ENCODE results near the gene AGAP3. TPM values are rescaled to one million over a fixed set of nuclear protein-coding genes. Genes with fewer than 3 reads are reported as not detected.

The AGAP3 gene
- polyA plus RNA-seq, 1 donor = 65.0 TPM

DNA sequence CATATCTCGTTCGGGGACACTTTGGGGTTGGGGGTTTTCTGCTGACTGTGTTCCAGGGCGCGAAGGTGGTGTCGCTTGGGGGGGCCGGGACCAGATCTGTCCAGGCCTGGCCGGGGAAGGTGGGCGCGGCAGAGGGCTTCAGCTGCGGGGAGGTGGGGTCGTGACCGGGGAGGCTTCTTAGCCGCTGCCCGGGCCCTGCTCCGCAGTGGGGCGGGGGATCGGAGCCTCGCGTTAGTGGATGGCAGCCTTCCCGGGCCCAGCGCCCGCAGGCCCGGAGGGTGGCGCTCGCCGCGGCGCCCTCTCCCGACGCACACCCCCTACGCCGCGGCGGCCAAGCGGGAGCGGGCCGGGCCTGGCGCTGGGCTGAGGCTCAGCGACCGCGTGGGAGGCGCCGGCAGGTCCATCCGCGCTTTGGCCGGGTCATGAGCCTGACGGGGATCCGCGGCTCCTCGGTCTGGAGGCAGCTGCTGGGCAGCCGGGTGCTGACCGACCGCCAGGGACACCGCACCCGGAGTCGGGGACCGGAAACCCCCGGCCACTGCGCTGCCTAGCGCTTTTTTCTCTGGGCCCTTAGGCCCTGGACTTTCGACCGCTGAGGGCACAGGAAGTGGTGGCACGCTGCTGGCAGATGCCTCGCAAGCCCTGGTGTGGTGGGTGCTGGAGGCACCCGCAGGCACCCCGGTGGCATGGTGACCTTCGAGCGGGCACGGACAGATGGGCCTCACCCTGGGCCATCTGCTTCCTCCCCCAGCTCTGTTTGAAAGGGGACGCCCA lies 1.2 kb downstream of the AGAP3 start:
- no peak for DNase-seq

DNA sequence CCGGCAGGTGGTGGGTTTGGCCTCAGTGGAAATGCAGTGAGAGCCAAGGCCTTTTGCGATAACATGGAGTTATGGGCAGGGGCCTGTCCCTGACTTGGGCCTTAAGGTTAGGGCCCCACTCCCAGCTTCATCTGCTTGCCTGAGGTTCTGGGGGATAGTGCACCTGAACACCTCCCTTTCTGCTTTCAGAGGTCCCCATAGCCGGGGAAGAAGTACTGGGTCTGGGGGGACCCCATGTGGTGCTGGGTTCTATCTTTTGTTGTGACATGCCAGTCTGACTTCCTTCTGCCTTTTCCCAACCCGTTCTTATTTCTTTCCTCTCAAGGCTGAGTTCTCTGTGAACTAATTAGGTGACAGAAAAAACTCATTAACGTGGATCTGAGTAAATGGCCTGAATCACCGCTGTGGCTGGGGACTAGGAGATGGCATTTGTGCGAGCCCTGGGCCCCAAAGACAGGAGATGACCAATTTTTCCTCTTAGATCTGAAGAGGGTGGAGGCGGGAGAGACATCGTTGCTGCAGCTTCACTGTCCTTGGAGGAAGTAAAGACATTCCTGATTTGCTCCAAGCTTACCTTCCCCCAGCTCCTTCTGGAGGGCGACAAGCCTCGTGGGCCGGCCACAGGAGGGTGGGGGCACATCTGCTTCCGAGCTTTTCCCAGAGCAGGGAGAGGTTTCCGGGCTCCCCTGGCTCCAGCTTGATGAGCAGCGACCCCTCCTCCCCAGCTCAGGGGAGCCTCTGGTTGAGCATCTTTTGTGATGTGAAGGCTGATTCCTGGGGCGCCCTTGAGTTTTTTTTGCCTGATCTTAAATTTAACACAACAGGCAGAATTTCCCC lies 2.0 kb downstream of the AGAP3 start:
- DNase-seq = no peak

DNA sequence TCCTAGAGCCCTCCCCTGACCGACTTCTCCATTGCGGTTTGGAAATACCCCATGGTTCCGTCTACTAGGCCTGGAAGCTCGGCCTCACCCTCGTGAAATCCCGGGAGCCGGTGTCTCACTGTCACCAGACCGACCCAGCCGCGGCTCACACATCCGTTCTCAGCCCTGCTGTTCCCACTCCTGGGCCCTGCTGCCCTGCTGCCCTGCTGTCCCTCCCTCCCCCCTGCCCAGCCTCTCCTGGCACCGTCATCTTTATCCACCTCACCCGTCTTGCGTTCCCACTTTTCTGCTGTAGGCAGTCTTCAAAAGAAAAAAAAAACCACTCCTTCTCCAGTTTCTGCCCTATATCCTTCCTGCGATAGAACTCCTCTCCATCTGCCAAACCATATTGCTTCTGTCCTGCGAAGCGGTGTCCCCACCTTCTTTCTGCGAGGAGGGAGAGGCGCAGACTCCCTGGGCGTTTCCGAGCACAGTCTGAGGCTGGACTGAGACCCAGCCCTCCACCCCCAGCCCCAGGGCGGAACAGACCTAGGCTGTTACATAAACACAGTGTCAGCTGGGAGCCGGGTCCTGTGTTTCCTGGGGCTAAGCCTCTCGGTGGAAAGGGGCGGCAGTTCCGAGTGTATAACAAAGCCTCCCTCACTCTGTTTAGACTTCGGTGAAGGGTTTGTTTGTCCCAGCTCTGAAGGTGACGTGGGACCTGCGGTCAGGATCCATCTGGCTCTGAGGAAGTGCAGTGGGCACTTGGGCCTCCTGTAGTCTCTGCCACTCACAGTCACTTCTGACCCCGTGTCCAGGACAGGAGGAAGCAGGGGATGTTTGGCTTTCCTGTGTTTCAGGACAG lies 2.8 kb downstream of the AGAP3 start:
- DNase-seq = no peak

DNA sequence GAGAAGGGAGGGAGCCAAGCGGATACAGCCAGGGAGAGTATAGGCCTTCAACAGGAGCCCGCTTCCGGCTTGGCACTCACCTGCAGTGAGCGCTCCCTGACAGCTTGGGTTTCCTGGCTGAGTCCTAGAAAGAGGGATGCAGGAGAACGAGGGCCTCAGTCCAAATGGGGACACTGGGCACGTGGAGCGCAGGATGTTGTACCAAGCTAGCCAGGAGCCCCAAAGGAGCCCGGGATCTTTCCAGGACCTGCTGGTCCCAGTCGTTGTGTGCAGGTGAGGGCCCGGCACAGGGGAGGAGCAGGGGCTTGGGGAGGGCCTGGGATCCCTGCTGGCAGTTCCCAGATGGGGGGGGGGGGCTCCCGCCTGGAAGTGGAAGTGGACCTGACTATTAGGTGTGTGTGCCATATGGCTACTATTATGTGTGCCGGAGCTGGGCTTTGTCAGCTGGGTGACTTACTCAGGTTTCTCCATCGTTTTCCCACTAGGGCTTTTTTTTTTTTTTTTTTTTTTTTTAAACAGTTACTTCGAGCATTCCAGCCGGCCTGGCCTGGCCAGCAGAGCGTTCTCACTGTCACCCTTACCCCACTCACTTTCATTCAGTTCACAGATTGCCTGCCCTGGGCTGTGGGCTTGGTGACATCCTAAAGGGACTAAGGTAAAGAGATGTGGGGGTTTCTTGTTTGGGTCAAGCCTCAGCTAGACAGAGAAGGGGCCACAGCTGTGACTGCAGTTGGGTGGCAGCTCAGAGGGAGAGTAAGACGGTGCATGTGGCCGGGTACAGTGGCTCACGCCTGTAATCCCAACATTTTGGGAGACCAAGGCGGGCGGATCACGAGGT lies 3.8 kb downstream of the AGAP3 start:
- DNase-seq = no peak

DNA sequence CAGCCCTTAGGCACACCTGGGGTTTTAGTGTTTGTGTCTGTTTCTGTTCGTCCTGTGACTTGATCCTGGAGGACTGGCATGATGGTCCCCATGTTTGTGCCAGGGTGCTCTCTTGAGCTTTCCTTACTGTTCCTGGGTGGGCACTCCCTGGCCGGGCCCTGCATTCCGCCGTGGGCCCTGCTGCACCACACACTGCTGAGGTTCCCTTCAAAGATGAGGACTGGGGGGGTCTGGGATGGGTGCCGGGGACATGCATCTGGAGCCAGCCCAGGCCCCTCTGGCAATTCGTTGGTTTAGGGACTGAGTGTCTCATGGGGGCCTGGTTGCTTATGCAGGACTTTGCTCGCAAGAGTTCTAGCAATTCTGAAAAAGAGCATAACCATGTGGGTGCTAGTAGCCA lies 4.7 kb downstream of the AGAP3 start:
- DNase-seq = no peak

DNA sequence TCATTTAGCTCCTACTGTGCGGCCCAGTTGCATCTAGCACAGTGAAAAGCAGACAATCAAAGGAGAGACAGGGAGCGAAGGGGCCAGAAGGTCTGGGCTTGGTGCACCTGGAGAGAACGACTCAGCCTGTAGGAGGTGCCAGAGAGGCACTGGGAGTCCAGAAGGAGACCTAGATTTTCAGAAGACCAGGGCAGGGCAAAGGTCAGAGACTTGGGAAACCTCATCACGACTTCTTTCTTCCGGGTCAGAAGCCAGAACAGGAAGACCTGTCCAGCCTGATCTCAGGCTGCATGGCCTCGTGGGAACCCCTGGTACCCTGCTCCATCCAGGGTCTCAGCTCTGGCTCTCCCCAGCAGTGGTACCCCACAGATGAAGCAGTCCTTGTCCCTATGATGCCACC lies 5.2 kb downstream of the AGAP3 start:
- DNase-seq = no peak

DNA sequence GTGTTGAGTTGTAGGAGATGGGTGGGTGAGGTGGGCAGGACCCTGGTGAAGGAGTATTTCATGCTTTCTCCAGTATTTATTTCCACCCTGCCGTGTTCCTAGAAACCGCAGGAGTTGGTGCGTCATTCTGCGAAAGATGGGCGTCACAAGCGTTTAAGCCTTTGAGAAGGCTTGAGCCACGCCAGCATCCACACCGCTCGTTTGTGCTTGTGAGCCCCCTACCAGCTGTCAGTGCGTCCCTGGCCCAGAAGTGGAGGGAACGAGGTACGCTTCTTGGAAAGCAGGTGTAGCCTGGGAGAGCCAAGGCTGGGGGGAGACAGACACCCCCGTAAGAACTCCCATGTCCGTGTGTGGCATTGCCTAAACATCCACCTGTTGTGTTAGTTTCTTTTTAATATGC lies 5.7 kb downstream of the AGAP3 start:
- no peak for DNase-seq

DNA sequence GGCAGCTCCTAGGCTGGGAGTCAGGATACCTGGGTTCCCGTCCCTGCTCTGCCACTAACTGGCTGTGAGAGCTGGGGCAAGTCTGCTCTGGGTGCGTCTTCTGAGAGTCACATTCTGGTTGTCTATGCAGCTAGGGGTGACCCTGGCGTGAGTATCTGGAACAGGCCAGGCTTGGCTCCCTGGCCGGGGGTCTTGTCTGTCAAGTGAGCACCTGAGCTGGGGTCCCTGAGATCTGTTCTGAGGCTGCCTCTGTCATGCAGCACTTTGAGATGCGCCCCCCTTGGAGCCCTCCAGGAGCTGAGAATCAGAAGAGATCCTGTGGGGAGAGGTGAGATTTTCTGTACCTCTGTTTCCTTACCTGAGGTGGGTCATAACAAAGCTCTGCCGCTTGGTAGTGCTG lies 7.5 kb downstream of the AGAP3 start:
- DNase-seq = no peak

DNA sequence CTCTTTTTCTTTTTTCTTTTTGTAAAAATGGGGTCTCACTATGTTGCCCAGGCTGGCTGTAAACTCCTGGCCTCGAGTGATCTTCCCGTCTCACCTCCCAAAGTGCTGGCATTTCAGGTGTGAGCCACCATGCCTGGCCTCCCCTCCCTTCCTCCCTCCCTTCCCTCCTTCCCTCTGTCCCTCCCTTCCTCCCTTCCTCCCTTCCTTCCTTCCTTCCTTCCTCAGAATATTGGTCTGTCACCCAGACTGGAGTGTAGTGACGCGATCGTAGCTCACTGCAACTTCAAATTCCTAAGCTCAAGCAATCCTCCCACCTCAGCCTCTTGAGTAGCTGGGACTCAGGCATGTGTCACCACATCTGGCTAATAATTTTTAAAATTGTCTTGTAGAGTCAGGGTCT lies 8.4 kb downstream of the AGAP3 start:
- DNase-seq = no peak

DNA sequence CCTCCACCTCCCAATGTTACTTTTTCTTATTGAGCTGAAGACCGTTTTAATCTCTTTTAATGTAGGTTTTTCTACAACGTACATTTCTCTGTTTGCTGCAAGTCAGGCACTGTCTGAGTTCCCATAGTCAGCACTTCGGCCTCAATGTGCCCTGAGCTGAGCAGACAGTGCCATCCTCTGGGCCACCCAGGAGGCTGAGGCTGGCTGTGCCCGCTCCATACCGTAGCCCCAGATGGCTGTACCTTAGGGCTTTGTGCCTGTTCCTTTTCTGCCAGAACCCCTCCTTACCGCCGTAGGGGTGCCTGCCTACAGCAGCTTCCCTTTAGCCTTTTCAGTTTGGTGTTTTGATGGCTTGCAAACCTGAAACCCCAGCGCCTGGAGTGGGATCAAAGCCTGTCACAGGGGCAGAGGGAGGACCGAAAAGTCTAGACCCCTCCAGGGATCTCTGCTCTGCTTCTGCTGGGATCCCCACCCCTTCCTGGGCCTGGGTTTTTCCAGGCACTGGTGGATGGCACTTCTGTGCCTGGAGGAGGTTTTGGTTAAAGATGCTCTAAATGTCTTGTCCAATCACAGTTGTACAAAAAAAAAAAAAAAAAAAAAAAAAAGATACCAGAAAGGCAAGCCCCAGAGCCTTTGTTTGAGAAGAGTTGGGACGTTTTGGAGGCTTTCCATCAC lies 9.0 kb downstream of the AGAP3 start:
- DNase-seq = no peak

DNA sequence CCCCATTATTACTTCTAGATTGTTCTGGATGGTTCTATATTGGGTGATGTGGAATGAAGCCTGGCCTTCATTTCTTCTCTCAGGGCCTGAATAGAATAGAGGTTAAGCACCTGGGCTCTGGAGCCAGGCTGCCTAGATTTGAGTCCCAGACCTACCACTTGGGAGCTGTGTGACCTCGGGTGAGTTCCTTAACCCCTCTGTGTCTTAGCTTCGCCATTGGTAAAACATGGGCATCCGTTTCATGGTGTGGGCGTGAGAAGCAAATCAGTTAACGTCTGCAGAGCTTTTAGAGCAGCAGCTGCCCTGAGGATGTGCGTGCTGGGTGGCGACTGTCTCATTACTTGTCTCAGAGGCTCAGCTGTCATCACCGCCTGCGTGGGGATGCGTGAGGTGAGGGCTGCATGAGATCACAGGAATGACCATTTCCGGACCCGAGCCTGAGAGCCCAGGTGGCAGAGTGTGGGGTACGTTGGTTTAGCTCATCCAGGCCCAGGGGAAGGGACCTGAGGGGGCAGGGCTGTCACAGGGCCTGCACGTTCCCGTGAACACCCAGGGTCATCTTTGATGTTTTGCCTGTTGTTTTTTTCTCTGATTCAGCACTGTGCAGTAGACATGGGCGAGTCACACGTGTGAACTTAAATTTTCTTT lies 9.7 kb downstream of the AGAP3 start:
- no peak for DNase-seq

DNA sequence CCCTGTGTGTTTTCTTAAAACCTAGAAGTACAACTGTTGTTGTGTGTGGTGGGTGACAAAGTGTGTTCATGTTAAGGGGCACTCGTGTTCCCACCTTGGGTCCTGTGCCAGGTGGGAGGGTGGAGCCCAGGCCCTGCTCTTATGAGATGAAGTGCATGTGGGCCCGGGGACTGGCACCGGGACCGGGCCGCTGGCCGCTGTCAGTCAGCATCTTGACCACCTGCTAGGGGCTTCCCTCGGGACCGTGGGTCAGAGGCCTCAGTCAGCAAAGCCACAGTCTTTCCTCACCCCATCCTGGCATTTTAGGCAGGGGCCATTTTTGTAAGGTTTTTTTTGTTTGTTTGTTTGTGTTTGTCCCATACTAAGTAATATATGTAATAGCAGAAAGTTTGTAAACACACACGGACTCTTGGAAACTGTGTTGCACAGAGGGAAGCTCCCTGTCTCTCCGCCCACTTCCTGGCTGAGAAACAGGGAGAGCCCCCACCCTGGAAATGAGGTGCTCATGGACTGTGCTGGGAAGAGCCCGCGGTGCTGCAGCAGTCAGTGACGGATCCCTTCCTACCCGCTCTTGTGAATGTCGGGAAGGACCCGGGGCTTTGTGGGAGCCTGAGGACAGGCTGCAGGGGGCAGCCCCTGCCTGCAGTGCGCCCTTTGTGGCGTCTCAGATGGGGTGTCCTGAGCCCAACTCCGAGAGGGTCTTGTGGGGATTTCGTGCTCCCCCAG lies 13.4 kb downstream of the AGAP3 start:
- DNase-seq = no peak

DNA sequence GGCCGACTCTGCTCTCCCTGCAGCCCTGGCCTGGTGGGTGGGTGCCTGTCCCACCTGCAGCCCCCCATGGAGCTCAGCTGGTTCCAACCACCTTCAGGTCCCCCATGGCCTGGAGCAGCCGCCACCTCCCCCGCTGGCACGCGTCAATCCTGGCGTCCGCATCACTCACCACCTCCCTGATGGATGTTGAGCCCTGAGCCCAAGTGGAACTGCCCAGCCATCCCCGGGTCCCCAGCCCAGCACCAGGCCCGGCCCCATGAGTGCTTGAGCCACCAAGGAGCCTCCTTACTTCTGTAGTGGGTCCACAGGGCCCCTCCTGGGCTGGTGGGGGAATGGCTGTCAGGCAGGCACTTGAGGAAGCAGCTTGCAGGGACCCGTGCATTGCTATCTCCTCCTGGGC lies 14.6 kb downstream of the AGAP3 start:
- no peak for DNase-seq

DNA sequence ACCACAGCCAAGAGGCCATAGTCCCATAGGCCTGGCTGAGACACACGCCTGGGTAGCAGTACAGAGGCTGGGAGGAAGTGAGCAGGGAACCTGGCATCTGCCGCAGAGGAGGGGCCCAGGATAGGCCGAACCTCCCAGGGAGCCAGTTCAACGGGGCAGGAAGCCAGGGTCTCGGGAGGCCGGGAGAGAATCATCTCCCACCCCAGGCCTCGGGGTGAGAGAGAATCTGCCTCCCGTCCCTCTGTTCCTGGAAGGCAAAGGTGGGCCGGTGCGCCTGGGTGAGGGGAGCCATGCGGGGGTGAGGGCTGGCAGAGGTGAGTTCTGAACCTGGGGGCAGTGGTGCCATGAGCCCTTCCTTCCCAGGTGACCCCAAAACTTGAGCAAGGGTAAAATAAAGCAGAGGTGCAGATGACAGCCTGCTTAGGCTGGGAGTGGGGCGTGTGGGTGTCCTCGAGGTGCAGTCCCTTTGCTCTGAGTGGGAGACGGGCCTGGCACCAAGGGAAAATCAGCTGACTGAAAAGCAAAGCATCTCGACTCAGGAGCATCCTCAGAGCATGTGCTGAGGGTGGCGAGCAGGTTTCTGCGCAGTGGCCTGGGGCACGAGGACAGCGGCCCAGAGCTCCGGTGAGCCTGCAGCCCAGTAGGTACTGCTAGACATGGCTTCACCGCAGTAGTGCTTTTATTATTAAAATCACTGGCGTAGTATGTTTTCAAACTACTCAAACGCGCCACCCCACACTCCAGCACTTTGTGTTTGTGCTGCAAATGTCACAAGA lies 15.5 kb downstream of the AGAP3 start:
- no peak for DNase-seq

DNA sequence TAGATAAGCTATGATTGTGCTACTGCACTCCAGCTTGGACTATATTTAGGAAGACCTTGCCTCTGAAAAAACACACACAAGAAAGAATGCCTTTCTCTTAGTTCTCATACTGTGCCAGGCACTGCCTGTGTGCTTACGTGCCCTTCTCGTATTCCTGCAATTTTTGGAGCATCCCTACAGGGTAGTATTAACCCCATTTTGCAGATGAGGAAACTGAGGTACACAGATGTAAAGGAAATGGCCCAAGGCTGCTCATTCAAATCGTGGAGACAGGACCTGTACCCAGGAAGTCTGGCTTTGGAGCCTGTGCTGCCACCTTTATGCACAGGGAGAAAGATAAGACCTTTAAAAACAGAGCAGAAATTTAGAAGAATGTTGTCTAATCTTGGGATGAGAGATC lies 16.7 kb downstream of the AGAP3 start:
- no peak for DNase-seq

DNA sequence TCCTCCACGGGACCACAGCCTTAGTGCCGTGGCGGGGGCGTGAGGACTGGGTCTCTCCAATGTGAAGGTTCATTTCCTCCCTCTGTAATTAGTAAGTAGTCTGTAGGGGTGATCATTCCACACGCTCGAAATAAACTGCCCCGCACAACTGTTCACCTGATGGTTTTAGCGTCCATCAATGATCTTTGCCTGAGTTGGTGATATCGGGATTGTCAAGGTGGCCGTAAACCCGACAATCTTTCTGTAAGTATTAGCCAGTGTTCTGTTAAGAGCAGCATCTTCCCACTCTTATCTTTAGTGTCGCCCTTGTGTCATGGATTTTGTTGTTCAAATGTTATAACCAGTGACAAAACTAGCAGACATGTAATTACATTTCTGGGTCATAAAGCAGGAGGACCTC lies 17.7 kb downstream of the AGAP3 start:
- DNase-seq = no peak

DNA sequence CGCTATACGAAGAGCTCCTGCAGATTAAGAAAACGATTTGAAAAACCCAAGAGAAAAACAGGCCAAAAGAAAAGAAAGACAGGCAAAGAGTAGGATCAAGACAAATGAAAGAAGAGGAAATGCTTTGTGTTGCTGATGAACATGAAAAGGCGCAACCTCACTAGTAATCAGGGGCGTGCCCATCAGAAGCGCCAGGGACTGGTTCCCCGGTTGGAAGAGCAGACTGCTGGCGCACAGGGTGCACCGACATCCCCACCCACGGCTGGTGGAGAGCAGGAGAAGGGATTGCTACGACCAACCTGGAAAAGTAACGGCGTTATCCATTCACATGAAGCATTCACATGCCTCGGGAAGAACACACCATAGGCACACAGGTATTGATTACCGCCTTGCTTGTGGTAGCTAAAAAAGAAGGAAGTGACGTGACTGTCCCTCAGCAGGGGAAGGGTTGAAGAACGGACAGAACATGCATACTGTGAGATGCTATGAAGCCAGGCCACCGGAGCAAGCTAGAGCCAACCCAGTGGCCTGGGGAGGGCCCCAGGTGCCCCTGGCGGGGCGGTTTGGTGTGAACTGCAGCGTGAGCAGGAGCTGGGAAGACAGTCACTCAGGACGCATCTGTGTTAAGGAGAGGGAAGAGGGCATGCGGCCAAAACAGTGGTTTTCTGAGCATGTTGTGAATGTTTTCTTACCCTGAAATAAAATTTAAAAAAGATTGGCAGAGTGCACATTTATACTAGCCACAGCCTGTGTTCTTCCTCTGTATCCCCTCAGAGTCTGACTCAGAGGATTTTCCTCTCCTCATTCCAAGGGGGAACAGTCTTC lies 18.3 kb downstream of the AGAP3 start:
- DNase-seq = no peak

DNA sequence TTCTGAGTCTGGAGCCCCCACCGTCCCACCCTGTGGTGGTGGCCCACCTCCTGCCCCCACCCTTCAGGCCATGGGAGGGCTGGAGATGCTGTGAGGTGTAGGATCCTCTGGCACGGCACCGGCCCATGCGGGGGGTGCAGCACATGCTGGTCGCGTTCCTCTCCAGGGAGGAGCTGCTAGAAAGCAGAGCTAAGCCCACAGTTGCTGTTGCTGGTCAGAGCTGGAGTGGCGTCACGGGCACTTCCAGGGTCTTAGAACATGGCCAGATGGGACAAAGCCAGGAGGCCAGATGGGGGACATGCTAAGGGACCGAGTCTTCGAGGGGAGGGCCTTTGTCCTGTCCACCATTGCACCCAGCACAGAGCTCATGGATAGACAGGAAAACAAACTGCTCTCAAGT lies 21.6 kb downstream of the AGAP3 start:
- DNase-seq = no peak

Data from left kidney (tissue), 2 donors.